ENCODE data around the gene KRTAP10-5. TPM values are rescaled to one million over a fixed set of nuclear protein-coding genes. Genes with fewer than 3 reads are reported as not detected.

KRTAP10-5 gene
- total and polyA plus RNA-seq, 2 experiments from 2014 or later = not detected

GRCh38 chr21:44530221-44530902 lies 50.0 kb downstream of the KRTAP10-5 start:
- Histone ChIP-seq H3K36me3 (ENCODE audit: low read depth) (no peaks in the 10 kb centered on the region), H3K4me2 (ENCODE audit: unreplicated experiment) (no peak overlapping the region), H3K27me3 (replicated peaks; ENCODE audit: insufficient read depth) (no peaks in the 10 kb centered on the region), H3K4me1 (ENCODE audit: insufficient read depth) (no peaks in the 10 kb centered on the region), H2AFZ (no peak overlapping the region), H3K27ac (no peak overlapping the region), H3K9ac (no peak overlapping the region), H4K20me1 (ENCODE audit: insufficient read depth) (no peaks in the 10 kb centered on the region), H3K9me3 (ENCODE audit: low read depth) (no peaks in the 10 kb centered on the region), H3K9me2 (ENCODE audit: insufficient read depth) (no peaks in the 10 kb centered on the region), H3K4me3 (no peak overlapping the region), H3F3A (ENCODE audit: insufficient read depth) (no peaks in the 10 kb centered on the region), H3K79me2 (ENCODE audit: insufficient read depth) (no peaks in the 10 kb centered on the region)
- DNase-seq = no peak
- WGBS, 2 experiments (ENCODE audit: low coverage in 1 of 2, low lambda C conversion rate in 2 of 2, missing lambda C conversion rate in 2 of 2) = 36 to 40% methylated on average over 7 of the region's 7 CpGs
- TF ChIP-seq EZH2 (IDR thresholded peaks at IDR 0.05; ENCODE audit: insufficient read depth, poor library complexity, severe bottlenecking) (no peak), EZH2phosphoT487 (IDR thresholded peaks at IDR 0.05; ENCODE audit: insufficient read depth, low read depth) (no peak)
- in situ Hi-C loops (cut with MboI) = no loop called here

GRCh38 chr21:44529503-44530125 lies 50.8 kb downstream of the KRTAP10-5 start:
- H3K4me1 ChIP-seq (ENCODE audit: insufficient read depth) = no peaks in the 10 kb centered on the region
- no peaks in the 10 kb centered on the region for H3F3A ChIP-seq (ENCODE audit: insufficient read depth)
- H3K9ac ChIP-seq = no peak overlapping the region
- DNase-seq = no peak
- H3K79me2 ChIP-seq (ENCODE audit: insufficient read depth) = no peaks in the 10 kb centered on the region
- H3K27ac ChIP-seq = no peak overlapping the region
- H3K9me3 ChIP-seq (ENCODE audit: low read depth) = no peaks in the 10 kb centered on the region
- H3K4me2 ChIP-seq (ENCODE audit: unreplicated experiment) = no peak overlapping the region
- in situ Hi-C loops (cut with MboI) = no loop called here
- 25 to 36% methylated on average over 23 of the region's 23 CpGs for WGBS, 2 experiments (ENCODE audit: low coverage in 1 of 2, low lambda C conversion rate in 2 of 2, missing lambda C conversion rate in 2 of 2)
- no peak overlapping the region for H2AFZ ChIP-seq
- TF ChIP-seq EZH2phosphoT487 (IDR thresholded peaks at IDR 0.05; ENCODE audit: insufficient read depth, low read depth) = no peak
- no peak for TF ChIP-seq EZH2 (IDR thresholded peaks at IDR 0.05; ENCODE audit: insufficient read depth, poor library complexity, severe bottlenecking)
- no peaks in the 10 kb centered on the region for H4K20me1 ChIP-seq (ENCODE audit: insufficient read depth)
- H3K4me3 ChIP-seq = no peak overlapping the region
- no peaks in the 10 kb centered on the region for H3K9me2 ChIP-seq (ENCODE audit: insufficient read depth)
- no peaks in the 10 kb centered on the region for H3K36me3 ChIP-seq (ENCODE audit: low read depth)
- no peaks in the 10 kb centered on the region for H3K27me3 ChIP-seq (replicated peaks; ENCODE audit: insufficient read depth)

Other genes starting within 250 kb of the KRTAP10-5 start
- gene CFAP410, start 241.2 kb downstream of the KRTAP10-5 start, total RNA-seq (2014; rRNA removed; shearing (Covaris generic)) = 17.0 and 20.5 TPM in 2 replicates
- gene CFAP410, start 241.2 kb downstream of the KRTAP10-5 start, polyA plus RNA-seq (2016; fragmentation: Nextera tagmentation; extraction: Ambion mirVana) = 19.8 and 20.8 TPM in 2 replicates
- gene TRPM2, start 227.0 kb downstream of the KRTAP10-5 start, total RNA-seq (2014; rRNA removed; shearing (Covaris generic)) = 0.13 and 0.22 TPM in 2 replicates
- gene TRPM2, start 227.0 kb downstream of the KRTAP10-5 start, polyA plus RNA-seq (2016; fragmentation: Nextera tagmentation; extraction: Ambion mirVana) = not detected in 2 replicates
- gene LRRC3, start 125.1 kb downstream of the KRTAP10-5 start, total RNA-seq (2014; rRNA removed; shearing (Covaris generic)) = 0.32 and 0.38 TPM in 2 replicates
- gene LRRC3, start 125.1 kb downstream of the KRTAP10-5 start, polyA plus RNA-seq (2016; fragmentation: Nextera tagmentation; extraction: Ambion mirVana) = 0.28 and 0.29 TPM in 2 replicates
- gene KRTAP10-1, start 40.4 kb downstream of the KRTAP10-5 start, total RNA-seq (2014; rRNA removed; shearing (Covaris generic)) = not detected in 2 replicates
- gene KRTAP10-1, start 40.4 kb downstream of the KRTAP10-5 start, polyA plus RNA-seq (2016; fragmentation: Nextera tagmentation; extraction: Ambion mirVana) = not detected in 2 replicates
- not detected in 2 replicates for gene KRTAP10-2, start 29.1 kb downstream of the KRTAP10-5 start, total RNA-seq (2014; rRNA removed; shearing (Covaris generic))
- not detected in 2 replicates for gene KRTAP10-2, start 29.1 kb downstream of the KRTAP10-5 start, polyA plus RNA-seq (2016; fragmentation: Nextera tagmentation; extraction: Ambion mirVana)
- not detected in 2 replicates for gene KRTAP10-3, start 21.8 kb downstream of the KRTAP10-5 start, total RNA-seq (2014; rRNA removed; shearing (Covaris generic))
- not detected in 2 replicates for gene KRTAP10-3, start 21.8 kb downstream of the KRTAP10-5 start, polyA plus RNA-seq (2016; fragmentation: Nextera tagmentation; extraction: Ambion mirVana)
- not detected in 2 replicates for gene KRTAP10-4, start 6.9 kb downstream of the KRTAP10-5 start, total RNA-seq (2014; rRNA removed; shearing (Covaris generic))
- gene KRTAP10-4, start 6.9 kb downstream of the KRTAP10-5 start, polyA plus RNA-seq (2016; fragmentation: Nextera tagmentation; extraction: Ambion mirVana) = not detected in 2 replicates
- not detected in 2 replicates for gene KRTAP10-6, start 11.9 kb upstream of the KRTAP10-5 start, total RNA-seq (2014; rRNA removed; shearing (Covaris generic))
- not detected in 2 replicates for gene KRTAP10-6, start 11.9 kb upstream of the KRTAP10-5 start, polyA plus RNA-seq (2016; fragmentation: Nextera tagmentation; extraction: Ambion mirVana)
- not detected in 2 replicates for gene KRTAP10-7, start 20.0 kb upstream of the KRTAP10-5 start, total RNA-seq (2014; rRNA removed; shearing (Covaris generic))
- not detected in 2 replicates for gene KRTAP10-7, start 20.0 kb upstream of the KRTAP10-5 start, polyA plus RNA-seq (2016; fragmentation: Nextera tagmentation; extraction: Ambion mirVana)
- not detected in 2 replicates for gene KRTAP10-8, start 31.5 kb upstream of the KRTAP10-5 start, total RNA-seq (2014; rRNA removed; shearing (Covaris generic))
- not detected in 2 replicates for gene KRTAP10-8, start 31.5 kb upstream of the KRTAP10-5 start, polyA plus RNA-seq (2016; fragmentation: Nextera tagmentation; extraction: Ambion mirVana)
- gene KRTAP10-9, start 46.5 kb upstream of the KRTAP10-5 start, total RNA-seq (2014; rRNA removed; shearing (Covaris generic)) = not detected in 2 replicates
- not detected in 2 replicates for gene KRTAP10-9, start 46.5 kb upstream of the KRTAP10-5 start, polyA plus RNA-seq (2016; fragmentation: Nextera tagmentation; extraction: Ambion mirVana)
- gene KRTAP10-10, start 56.8 kb upstream of the KRTAP10-5 start, total RNA-seq (2014; rRNA removed; shearing (Covaris generic)) = not detected in 2 replicates
- gene KRTAP10-10, start 56.8 kb upstream of the KRTAP10-5 start, polyA plus RNA-seq (2016; fragmentation: Nextera tagmentation; extraction: Ambion mirVana) = not detected in 2 replicates
- gene KRTAP10-11, start 65.8 kb upstream of the KRTAP10-5 start, total RNA-seq (2014; rRNA removed; shearing (Covaris generic)) = not detected in 2 replicates
- gene KRTAP10-11, start 65.8 kb upstream of the KRTAP10-5 start, polyA plus RNA-seq (2016; fragmentation: Nextera tagmentation; extraction: Ambion mirVana) = not detected in 2 replicates
- not detected in 2 replicates for gene KRTAP12-4, start 74.1 kb upstream of the KRTAP10-5 start, total RNA-seq (2014; rRNA removed; shearing (Covaris generic))
- not detected in 2 replicates for gene KRTAP12-4, start 74.1 kb upstream of the KRTAP10-5 start, polyA plus RNA-seq (2016; fragmentation: Nextera tagmentation; extraction: Ambion mirVana)
- gene KRTAP12-3, start 77.3 kb upstream of the KRTAP10-5 start, total RNA-seq (2014; rRNA removed; shearing (Covaris generic)) = not detected in 2 replicates
- gene KRTAP12-3, start 77.3 kb upstream of the KRTAP10-5 start, polyA plus RNA-seq (2016; fragmentation: Nextera tagmentation; extraction: Ambion mirVana) = not detected in 2 replicates
- gene KRTAP12-2, start 86.3 kb upstream of the KRTAP10-5 start, total RNA-seq (2014; rRNA removed; shearing (Covaris generic)) = not detected in 2 replicates
- not detected in 2 replicates for gene KRTAP12-2, start 86.3 kb upstream of the KRTAP10-5 start, polyA plus RNA-seq (2016; fragmentation: Nextera tagmentation; extraction: Ambion mirVana)
- gene KRTAP12-1, start 101.6 kb upstream of the KRTAP10-5 start, total RNA-seq (2014; rRNA removed; shearing (Covaris generic)) = not detected in 2 replicates
- not detected in 2 replicates for gene KRTAP12-1, start 101.6 kb upstream of the KRTAP10-5 start, polyA plus RNA-seq (2016; fragmentation: Nextera tagmentation; extraction: Ambion mirVana)
- not detected in 2 replicates for gene KRTAP10-12, start 116.6 kb upstream of the KRTAP10-5 start, total RNA-seq (2014; rRNA removed; shearing (Covaris generic))
- not detected in 2 replicates for gene KRTAP10-12, start 116.6 kb upstream of the KRTAP10-5 start, polyA plus RNA-seq (2016; fragmentation: Nextera tagmentation; extraction: Ambion mirVana)
- not detected in 2 replicates for gene TSPEAR, start 131.0 kb upstream of the KRTAP10-5 start, total RNA-seq (2014; rRNA removed; shearing (Covaris generic))
- not detected in 2 replicates for gene TSPEAR, start 131.0 kb upstream of the KRTAP10-5 start, polyA plus RNA-seq (2016; fragmentation: Nextera tagmentation; extraction: Ambion mirVana)
- 39.1 and 48.6 TPM in 2 replicates for gene UBE2G2, start 221.2 kb upstream of the KRTAP10-5 start, total RNA-seq (2014; rRNA removed; shearing (Covaris generic))
- gene UBE2G2, start 221.2 kb upstream of the KRTAP10-5 start, polyA plus RNA-seq (2016; fragmentation: Nextera tagmentation; extraction: Ambion mirVana) = 62.3 and 64.4 TPM in 2 replicates
- gene SUMO3, start 237.5 kb upstream of the KRTAP10-5 start, total RNA-seq (2014; rRNA removed; shearing (Covaris generic)) = 97.3 and 110 TPM in 2 replicates
- 178 TPM in 2 replicates for gene SUMO3, start 237.5 kb upstream of the KRTAP10-5 start, polyA plus RNA-seq (2016; fragmentation: Nextera tagmentation; extraction: Ambion mirVana)

All from GM23248 (cell line).